ENCODE results near the gene RAPGEF3.

The RAPGEF3 gene, protein sequence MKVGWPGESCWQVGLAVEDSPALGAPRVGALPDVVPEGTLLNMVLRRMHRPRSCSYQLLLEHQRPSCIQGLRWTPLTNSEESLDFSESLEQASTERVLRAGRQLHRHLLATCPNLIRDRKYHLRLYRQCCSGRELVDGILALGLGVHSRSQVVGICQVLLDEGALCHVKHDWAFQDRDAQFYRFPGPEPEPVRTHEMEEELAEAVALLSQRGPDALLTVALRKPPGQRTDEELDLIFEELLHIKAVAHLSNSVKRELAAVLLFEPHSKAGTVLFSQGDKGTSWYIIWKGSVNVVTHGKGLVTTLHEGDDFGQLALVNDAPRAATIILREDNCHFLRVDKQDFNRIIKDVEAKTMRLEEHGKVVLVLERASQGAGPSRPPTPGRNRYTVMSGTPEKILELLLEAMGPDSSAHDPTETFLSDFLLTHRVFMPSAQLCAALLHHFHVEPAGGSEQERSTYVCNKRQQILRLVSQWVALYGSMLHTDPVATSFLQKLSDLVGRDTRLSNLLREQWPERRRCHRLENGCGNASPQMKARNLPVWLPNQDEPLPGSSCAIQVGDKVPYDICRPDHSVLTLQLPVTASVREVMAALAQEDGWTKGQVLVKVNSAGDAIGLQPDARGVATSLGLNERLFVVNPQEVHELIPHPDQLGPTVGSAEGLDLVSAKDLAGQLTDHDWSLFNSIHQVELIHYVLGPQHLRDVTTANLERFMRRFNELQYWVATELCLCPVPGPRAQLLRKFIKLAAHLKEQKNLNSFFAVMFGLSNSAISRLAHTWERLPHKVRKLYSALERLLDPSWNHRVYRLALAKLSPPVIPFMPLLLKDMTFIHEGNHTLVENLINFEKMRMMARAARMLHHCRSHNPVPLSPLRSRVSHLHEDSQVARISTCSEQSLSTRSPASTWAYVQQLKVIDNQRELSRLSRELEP

DNA sequence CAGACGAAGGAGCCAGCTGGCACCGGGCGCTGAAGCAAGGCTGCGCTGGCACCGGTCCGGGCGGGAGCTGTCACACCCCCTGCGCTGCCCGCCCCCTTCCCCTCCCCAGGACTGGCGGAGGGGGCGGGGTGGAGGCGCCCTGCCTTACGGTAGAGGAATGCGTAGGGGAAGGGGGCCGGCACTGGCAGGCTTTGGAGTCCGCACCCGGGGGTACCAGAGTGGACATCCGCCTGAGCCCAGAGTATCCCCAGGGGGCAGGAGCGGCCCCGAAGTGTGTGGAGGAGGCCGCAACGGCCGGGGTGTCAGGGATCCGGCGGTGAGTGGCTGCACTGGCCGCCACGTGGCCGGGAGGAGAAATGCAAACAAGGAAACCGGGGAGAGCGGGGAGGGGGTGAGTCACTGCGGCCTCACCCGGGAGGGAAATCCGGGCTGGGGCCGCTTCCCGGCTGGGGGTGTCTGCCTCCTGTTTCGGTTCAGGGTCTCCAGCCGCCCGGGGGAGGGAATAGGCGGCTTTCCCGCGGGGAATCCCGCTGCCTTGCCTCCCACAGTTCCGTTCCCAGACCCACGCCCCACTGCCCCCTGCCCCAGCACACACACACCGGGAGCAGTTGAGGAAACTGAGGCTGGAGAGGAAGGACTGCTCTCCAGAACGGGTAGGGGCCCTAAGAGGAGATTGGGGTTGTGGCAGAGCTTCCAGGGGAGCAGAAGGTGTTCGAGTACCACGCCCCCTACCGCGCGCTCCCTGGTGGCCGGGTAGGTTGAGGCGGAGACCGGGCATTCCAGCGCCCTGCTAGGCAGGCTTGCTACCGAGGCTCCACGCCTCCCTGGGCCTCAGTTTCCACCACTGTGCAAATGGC is at the start of gene RAPGEF3:
Gene RAPGEF3 (minus strand): TSS at position 47 of the 857 bp plus-strand sequence. CDS start 324 bp downstream, outside the sequence.
- TF ChIP-seq, protein P1, sequence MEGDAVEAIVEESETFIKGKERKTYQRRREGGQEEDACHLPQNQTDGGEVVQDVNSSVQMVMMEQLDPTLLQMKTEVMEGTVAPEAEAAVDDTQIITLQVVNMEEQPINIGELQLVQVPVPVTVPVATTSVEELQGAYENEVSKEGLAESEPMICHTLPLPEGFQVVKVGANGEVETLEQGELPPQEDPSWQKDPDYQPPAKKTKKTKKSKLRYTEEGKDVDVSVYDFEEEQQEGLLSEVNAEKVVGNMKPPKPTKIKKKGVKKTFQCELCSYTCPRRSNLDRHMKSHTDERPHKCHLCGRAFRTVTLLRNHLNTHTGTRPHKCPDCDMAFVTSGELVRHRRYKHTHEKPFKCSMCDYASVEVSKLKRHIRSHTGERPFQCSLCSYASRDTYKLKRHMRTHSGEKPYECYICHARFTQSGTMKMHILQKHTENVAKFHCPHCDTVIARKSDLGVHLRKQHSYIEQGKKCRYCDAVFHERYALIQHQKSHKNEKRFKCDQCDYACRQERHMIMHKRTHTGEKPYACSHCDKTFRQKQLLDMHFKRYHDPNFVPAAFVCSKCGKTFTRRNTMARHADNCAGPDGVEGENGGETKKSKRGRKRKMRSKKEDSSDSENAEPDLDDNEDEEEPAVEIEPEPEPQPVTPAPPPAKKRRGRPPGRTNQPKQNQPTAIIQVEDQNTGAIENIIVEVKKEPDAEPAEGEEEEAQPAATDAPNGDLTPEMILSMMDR (IDR thresholded peaks at IDR 0.05; ENCODE audit: low read depth, low read length, missing control alignments) = peak; percentile 58
- in situ Hi-C loops (cut with HindIII; ENCODE audit: low sequenced_read_pairs) = no loop called here
- peak within 1 kb of the TSS; percentile 55 for H3K4me3 ChIP-seq (ENCODE audit: low read depth, low read length)
- peak; percentile 46 for DNase-seq (ENCODE audit: low read depth)

DNA sequence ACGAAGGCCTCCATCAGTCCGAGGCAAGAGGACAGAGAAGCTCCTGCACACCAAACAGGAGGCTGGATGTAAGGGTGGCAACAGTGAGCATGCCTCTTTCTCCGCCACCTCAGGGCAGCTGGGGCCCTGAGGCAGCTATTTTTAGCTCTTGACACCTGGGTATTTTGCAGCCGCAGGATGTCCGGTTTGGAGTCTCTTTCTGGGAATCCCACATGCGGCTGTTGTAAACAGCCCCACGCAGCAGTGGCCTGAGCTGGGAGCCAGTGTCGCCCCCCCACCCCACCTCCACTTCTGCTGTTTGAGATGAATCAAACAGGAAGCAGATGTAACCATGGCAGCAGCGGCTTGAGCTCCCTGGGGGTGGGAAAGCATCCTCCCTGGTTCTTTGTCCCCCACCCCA is 49.4 kb upstream of the RAPGEF3 start:
- H3K4me3 ChIP-seq (ENCODE audit: low read depth, low read length) = no peak overlapping the region
- TF ChIP-seq, protein P1 (IDR thresholded peaks at IDR 0.05; ENCODE audit: low read depth, low read length, missing control alignments) = no peak
- no peak for DNase-seq (ENCODE audit: low read depth)
- in situ Hi-C loops (cut with HindIII; ENCODE audit: low sequenced_read_pairs) = no loop called here

DNA sequence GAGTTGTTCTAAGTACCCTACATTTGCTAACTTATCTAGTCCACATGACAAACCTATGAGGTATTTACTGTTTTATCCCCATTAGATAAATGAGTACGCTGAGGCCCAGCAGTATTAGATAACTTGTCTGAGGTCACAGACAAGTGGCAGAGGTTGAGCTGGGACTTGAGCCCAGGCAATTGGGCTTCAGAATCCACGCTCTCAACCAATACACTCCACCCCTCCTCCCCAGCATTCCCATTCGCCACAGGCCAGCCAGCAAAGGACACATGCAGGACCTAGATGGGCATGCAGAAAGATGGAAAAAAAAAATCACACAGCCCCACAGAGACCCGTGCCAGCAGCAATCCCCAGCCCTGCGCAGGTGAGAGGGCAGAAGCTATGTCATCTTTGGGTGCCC is 48.7 kb upstream of the RAPGEF3 start:
- TF ChIP-seq, protein P1 (IDR thresholded peaks at IDR 0.05; ENCODE audit: low read depth, low read length, missing control alignments) = no peak
- in situ Hi-C loops (cut with HindIII; ENCODE audit: low sequenced_read_pairs) = no loop called here
- DNase-seq (ENCODE audit: low read depth) = no peak
- no peak overlapping the region for H3K4me3 ChIP-seq (ENCODE audit: low read depth, low read length)

DNA sequence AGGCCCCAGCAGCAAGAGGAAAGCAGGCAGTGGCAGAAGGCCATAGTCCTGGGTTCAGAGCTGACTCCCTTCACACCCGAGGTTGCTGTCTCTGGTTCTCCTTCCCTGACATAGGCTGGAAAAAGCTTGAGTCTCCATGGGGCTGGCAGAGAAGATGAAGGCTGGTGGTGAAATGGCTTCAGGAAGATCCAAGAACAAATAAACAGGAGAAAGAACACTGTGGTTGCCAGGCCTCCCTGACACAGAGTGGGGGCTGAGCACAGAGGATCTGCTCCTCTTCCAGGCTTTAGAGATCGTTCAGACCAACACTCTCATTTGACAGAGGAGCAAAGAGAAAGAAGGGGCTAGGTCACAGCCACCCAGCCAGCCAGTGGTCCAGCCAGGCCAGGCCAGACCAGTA is 46.7 kb upstream of the RAPGEF3 start:
- H3K4me3 ChIP-seq (ENCODE audit: low read depth, low read length) = no peak overlapping the region
- DNase-seq (ENCODE audit: low read depth) = no peak
- in situ Hi-C loops (cut with HindIII; ENCODE audit: low sequenced_read_pairs) = no loop called here
- TF ChIP-seq, protein P1 (IDR thresholded peaks at IDR 0.05; ENCODE audit: low read depth, low read length, missing control alignments) = no peak

DNA sequence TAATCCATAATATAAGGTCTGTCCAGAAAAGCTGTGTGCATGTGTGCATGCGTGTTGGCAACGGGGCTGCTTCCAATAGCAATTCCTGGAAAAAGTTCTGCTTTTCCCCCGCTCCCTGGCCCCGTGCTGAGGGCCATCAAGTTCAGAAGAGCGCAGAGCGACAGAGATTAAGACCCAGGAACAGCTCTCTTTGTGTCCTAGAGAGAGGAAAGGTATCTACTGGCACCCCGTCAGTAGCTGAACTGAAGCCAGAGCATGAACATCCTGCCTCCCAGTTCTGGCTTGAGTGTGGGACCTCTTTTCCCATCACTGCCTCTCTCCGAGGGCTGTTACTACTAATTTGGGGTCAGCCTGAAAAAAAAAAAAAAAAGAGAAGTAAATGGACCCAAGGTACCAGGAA is 45.5 kb upstream of the RAPGEF3 start:
- in situ Hi-C loops (cut with HindIII; ENCODE audit: low sequenced_read_pairs) = no loop called here
- DNase-seq (ENCODE audit: low read depth) = no peak
- no peak overlapping the region for H3K4me3 ChIP-seq (ENCODE audit: low read depth, low read length)
- TF ChIP-seq, protein P1 (IDR thresholded peaks at IDR 0.05; ENCODE audit: low read depth, low read length, missing control alignments) = no peak

Measured in astrocyte of the cerebellum (primary cell).